HG02642 (cell line): Measurements from ENCODE around the gene TUNAR.

Experiments
- ATAC-seq: cut with Tn5 transposase; IDR thresholded peaks from one replicate; pipeline ENCODE4 v1.9.1; 2021; ENCODE audit warnings: mild to moderate bottlenecking; ENCODE audit not compliant: unreplicated experiment, poor library complexity

Gene TUNAR

GRCh38 chr14:95906591-95906990, 30.0 kb downstream of the TUNAR start:
- no peak for ATAC-seq

DNA sequence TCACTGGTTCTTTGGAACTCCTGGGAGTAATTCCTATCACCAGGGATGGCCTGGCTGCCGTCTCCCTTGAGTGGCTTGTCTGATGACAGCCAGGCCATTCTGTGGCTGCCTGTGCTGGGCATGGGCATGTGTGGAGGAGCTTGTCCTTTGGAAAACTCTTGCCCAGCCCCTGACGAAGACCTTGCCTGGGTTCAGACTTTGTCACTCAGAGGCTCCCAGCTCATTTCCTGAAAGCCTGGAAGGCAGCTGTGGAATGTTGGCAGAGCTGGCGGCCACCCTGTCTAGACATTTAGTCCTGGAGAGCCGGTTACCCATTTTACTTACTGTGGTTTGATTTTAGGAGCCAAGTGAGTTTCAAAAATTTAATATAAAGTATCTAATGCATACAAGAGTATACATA, 34.0 kb downstream of the TUNAR start:
- no peak for ATAC-seq

DNA sequence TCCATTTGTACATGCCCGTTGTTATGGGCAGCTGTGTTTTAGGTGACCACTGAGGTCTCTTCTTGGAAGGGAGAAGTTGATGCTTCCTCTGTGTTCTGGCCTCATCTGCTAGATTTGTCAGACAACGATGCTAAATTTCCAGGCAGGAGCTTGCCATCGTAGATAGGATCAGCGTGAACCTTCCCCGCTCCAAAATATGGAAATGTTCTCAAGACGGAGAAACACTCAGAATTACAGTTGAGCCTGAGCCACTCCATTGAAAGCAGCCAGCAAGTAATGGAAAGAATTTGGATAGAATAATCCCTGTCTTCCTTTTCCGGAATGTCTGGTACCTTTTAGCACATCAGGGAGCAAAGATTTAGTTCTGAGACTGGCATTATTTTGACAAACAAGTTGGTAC, 34.8 kb downstream of the TUNAR start:
- ATAC-seq, result no peak

DNA sequence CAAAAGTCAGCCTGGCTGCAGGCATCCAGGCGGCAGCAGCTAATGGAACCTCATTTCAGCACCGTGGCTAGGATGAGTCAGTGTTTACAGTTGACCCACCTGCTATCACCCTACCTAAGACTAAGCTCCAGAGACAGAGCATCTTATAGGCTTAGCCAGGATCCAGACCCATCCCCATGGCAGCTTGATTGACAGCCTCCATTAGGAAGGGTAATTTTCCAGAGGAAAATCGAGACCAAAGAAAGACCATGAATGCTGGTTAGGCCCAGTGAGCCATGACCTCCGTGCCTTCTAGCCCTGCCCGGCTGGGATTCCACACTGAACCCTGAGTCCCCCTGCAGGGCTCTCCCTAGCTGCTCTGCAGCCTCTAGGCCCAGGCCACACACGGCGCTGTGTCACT, 38.7 kb downstream of the TUNAR start:
- ATAC-seq, result no peak

GRCh38 chr14:95918466-95918865, 41.8 kb downstream of the TUNAR start:
- no peak for ATAC-seq

GRCh38 chr14:95920769-95921438, 44.3 kb downstream of the TUNAR start:
- ATAC-seq, result no peak

DNA sequence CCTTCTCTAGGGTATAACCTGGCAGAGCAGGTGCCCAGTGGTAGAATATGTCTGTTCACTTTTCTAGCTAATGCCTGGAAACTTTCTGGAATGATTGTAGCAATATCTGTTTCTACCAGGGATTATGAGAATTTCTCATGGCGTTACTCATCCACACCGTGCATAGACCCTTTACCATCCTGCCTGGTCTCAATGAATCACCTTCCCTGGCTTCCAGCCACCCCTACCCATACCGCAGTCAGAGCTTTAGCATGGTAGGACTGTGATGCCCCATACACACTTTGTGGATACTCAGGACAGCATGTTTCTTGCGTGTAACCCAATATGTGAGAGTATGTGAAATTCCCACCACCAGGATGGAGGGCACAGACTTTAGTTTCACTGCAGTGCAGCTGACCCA, 45.4 kb downstream of the TUNAR start:
- no peak for ATAC-seq

- ATAC-seq, result no peak
Observed at GRCh38 chr14:95928751-95929150, 52.1 kb downstream of the TUNAR start.

DNA sequence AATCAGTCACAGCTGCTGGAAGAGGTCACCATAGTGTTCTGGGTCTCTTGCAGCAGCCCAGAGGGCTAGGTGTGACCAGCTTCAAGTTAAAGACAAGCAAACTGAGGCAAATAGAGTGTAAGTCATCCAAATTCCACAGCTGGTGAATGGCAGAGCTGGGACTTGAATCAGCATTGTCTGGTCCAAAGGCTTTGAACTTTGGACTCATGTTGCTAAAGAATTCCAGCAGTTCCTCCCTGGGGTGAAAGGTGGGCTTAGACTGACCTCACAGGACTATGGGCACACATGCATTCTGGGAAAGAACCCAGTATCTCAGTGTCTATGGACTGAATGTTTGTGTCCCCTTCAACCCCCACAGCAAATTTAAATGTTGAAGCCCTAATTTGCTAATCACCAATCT, 54.8 kb downstream of the TUNAR start:
- ATAC-seq, result no peak

DNA sequence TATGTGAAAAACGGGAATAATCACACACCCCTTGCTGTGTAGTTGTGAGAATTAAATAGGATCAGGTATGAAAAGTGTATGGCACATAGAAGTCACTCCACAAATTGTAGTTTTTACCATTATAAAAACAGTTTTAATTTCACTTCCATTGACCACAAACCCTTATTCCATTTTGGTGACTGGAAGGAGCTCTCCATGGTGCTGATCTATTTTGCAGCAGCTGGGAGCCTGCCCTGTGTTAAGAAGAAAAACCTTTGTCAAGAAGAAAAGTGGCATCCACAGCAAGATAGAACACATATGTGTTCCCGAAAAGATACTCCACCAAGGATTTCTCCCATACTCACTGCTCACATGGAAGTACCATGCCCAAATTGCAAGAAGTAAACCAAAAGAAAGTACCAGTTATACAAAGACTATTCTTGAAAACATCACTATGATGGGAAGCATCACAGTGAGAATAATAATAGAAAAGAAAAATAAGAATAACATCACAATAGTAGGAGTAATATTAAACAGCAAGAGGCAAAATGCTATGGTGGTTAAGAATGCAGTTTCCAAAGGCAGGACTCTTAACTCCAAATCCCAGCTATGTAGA, 58.7 kb downstream of the TUNAR start:
- no peak for ATAC-seq

DNA sequence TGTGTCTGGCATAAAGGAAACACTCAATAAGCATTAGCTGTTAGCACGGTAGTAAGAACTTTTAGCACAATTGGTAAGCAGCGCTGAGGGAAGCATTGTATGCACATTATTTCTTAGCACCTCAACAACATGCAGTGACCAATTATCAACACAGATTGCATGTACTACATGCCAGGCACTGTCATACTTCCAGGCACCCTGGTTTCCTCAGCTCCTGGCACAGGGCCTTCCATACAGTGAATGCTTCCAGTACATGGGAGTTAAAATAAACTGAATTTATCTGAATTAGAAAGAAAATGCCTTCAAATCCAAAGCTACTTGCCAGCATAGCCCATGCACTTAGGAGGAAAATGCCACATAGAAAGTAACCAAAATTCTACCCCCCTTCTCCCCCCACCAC, 59.4 kb downstream of the TUNAR start:
- ATAC-seq, result no peak

- ATAC-seq, result no peak
Observed at GRCh38 chr14:95939335-95939734, 62.7 kb downstream of the TUNAR start.

GRCh38 chr14:95941897-95942296, 65.3 kb downstream of the TUNAR start:
- ATAC-seq, result no peak

DNA sequence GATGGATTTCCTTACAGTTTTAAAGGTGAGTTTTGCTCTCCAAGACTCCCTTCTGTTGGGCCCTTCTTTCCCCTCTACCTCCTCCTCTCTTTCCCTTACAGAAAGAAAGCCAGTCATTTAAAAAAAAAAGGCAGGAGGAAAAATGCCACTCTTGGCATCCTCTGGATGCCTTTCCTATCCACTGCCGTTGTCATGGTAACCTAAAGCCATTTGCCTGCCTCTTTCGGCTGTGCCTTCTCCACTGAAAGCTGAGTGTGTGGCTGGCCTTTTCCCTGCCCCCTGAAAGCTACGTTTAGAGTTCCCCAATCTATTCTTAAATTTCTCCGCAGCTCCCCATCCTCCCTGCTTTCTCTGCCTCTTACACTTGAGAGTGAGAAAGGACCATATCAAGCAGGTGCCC, 67.1 kb downstream of the TUNAR start:
- no peak for ATAC-seq

DNA sequence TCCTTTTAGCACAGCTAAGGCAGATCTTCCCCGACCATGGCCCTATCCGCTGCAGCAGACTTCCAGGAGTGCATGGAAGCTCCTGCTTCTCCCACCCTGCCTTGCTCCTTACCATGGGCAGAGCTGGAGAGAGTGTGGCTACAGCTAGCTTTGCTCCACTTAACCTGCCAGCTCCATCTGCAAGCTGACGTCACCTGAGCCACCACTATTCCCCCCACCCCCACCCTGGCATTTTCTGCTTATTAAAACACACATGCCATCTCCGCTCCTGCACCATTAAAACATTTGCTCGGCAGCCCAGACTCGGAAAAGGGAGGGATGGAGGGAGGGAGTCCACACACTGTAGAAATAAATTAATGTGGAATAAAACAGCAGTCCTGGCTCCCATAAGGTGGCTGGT, 67.8 kb downstream of the TUNAR start:
- no peak for ATAC-seq

- no peak for ATAC-seq
Observed at GRCh38 chr14:95946867-95947266, 70.2 kb downstream of the TUNAR start.

DNA sequence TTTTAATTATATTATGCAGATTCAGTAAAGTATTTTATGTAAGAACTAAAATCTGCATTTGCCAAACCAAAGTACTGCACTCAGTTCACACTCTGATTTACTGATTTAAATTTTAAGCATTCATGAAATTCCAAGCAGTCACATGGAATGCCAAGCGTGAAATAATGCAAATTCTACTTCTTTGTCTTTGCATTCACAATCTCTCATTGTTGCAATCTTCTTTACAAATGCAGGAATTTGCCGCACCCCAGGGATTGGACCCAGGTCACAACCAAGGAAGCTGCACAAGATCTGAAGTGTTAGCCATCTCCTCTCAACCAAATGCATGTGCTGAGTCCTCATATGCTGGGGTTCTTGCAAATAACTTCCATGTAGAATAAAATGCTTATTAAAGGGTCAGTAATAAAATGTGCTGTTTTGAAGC, 71.9 kb downstream of the TUNAR start:
- ATAC-seq, result no peak

DNA sequence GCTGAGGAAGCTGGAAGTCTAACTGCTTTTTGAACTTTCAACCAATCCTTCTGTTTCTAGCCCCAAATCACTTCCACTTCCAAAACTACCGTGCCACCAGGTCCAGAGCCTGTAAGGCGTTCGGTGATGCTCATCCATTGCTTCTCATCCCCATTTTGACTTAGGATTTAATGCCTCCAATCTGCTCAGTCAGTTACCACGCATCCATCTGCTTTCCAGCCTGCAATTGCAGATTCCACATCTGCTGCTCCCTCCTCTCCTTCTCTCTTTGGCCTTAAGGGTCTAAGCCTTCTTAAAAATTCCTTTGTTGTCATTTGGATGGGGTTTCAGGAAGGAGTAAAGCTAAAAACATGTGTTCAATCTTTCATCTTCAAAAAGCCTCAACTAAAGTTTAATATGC, 74.7 kb downstream of the TUNAR start:
- no peak for ATAC-seq

DNA sequence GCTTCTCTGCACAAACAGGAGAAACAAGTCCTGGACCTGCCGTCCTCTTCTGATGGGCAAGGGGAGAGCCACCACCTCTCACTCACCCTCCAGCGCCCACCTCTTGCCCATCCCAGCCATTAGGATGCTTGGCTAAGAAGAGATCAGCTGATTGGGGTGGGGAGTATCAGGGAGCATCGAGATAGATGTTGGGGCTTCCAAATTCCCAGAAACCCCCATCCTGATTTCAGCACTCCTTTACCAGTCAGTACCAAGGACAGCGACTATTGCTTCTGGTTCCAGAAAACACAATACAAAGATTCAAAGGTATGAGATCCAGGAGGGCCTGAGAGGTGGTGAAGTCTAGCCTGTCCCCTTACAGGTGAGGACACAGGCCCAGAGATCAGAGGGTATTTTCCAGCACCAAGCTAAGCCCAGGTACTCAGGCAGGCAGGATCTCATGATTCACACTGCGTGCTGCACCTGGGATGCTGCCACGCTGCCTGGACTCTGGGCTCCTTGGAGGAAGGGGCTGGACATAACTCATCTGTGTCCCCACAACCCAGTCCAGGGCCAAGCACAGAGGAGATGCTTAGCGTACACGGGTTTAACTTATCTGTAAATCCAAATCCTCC, 76.6 kb downstream of the TUNAR start:
- no peak for ATAC-seq

DNA sequence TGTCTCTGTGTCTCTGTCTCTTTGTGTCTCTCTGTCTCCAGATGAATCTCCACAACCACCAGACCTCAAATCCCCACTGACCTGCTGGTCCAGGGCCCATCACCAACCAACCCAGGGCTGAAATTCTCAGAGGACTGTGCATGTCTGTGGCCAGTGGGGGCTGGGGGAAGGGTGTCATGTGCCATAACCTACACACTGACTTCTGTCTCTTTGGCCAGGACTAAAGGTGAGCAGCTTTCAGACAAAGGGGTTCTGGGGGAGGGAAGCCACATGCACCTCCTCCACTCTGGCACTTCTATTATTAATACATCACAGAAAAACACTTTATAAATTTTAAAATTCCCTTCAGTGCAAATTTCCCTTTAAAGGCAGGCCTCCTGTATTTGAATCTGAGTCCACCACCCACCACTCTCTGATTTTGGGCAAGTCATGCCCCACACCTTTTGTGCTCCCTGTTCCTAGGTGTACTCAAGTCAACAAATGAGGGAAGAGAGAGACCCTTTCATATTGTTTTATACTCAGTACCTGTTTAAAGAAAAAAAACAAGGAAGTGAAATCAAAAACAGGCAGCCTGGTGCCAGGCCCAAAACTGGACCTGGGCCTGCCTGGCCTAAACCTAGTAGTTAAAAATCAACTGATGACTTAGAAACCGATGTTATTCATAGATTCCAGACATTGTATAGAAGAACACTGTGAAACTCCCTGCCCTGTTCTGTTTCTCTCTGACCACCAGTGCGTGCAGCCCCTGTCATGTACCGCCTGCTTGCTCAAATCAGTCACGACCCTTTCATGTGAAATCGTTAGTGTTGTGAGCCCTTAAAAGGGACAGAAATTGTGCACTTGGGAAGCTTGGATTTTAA, 80.2 kb downstream of the TUNAR start:
- ATAC-seq, result no peak

DNA sequence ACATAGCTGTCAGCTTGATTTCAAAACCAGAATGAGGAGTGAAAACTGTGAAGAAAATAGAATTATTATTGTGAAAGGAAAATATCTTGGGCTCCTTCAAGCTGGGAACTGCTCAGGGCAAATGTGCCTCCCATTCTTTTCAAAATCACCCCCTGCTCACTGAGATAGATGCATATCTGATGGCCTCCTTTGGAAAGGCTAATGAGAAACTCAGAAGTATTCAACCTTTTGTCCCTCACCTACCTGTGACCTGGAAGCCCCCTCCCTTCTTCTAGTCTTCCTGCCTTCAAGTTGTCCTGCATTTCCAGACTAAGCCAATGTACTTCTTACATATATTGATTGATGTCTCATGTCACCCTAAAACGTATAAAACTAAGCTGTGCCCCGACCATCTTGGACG, 81.5 kb downstream of the TUNAR start:
- no peak for ATAC-seq
